ENCODE data around the gene ARL2. TPM values are rescaled to one million over a fixed set of nuclear protein-coding genes. Genes with fewer than 3 reads are reported as not detected.
"Not testable (repeated sequence)": the region's sequence is repeated elsewhere in the genome, so short reads cannot be mapped to it uniquely, and the experiment has no call there.

The ARL2 gene
- total RNA-seq, 4 donors from 2014 or later = 150 to 268 (median 170) TPM

DNA sequence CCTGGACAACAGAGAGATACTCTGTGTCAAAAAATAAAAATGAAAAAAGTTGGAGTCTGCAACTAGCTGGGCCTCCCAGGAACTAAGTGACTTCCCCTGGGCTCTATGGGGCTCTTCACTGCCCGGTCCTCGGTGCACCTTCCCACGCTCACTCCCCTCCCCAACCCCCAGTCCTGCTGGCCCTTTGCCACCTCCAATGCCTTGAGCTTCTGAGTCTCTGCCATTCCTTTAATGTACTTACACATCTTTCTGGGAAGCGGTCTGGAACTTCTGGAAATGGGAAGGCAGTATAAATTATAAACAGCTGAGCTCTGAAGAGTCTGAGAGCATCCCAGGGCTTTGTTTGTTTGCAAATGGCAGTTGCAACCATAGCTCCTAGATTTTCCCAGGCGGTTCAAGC, 11.3 kb upstream of the ARL2 start:
- no peak for DNase-seq
- no peak overlapping the region for H3K27ac ChIP-seq
- no peaks in the 10 kb centered on the region for H3K9me3 ChIP-seq
- intact Hi-C loops (cut with DNase I; ENCODE audit: low total_unique reads) = no loop called here
- no peak for ATAC-seq
- H3K27me3 ChIP-seq = no peaks in the 10 kb centered on the region
- no peaks in the 10 kb centered on the region for H3K4me1 ChIP-seq
- no peaks in the 10 kb centered on the region for H3K36me3 ChIP-seq
- no peak overlapping the region for H3K4me3 ChIP-seq
- TF ChIP-seq POLR2A (IDR thresholded peaks at IDR 0.05) = no peak
- TF ChIP-seq, protein P1, sequence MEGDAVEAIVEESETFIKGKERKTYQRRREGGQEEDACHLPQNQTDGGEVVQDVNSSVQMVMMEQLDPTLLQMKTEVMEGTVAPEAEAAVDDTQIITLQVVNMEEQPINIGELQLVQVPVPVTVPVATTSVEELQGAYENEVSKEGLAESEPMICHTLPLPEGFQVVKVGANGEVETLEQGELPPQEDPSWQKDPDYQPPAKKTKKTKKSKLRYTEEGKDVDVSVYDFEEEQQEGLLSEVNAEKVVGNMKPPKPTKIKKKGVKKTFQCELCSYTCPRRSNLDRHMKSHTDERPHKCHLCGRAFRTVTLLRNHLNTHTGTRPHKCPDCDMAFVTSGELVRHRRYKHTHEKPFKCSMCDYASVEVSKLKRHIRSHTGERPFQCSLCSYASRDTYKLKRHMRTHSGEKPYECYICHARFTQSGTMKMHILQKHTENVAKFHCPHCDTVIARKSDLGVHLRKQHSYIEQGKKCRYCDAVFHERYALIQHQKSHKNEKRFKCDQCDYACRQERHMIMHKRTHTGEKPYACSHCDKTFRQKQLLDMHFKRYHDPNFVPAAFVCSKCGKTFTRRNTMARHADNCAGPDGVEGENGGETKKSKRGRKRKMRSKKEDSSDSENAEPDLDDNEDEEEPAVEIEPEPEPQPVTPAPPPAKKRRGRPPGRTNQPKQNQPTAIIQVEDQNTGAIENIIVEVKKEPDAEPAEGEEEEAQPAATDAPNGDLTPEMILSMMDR (IDR thresholded peaks at IDR 0.05 in 4 of 5, conservative IDR thresholded peaks at IDR 0.05 in 1 of 5) = no peak
- in situ Hi-C loops (cut with MboI; ENCODE audit: low sequenced_read_pairs in 4 of 4) = no loop called here

DNA sequence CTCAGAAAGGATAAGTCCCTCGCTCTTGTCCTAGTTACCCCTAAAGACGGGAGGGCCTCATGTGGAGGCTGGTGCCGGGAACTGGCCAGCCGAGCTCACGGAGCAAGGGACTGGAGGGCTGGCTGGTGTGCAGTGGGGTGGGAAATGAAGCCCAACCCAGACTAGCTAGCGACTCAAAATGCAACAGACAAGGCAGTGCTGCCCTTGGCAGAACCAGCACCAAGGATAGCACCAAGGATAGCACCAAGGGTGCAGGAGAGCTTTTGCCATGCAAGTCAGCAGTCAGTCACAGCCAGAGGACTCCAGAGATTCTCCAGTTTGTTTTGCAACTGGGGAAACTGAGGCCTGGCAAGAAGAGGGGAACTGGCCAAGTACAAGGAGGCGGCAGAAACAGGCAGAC, 10.7 kb upstream of the ARL2 start:
- no peaks in the 10 kb centered on the region for H3K4me1 ChIP-seq
- intact Hi-C loops (cut with DNase I; ENCODE audit: low total_unique reads) = no loop called here
- no peaks in the 10 kb centered on the region for H3K27me3 ChIP-seq
- in situ Hi-C loops (cut with MboI; ENCODE audit: low sequenced_read_pairs in 4 of 4) = no loop called here
- no peak for TF ChIP-seq POLR2A (IDR thresholded peaks at IDR 0.05)
- TF ChIP-seq, protein P1 (IDR thresholded peaks at IDR 0.05 in 4 of 5, conservative IDR thresholded peaks at IDR 0.05 in 1 of 5) = no peak
- DNase-seq = no peak
- ATAC-seq = no peak
- no peak overlapping the region for H3K27ac ChIP-seq
- no peak overlapping the region for H3K4me3 ChIP-seq
- H3K36me3 ChIP-seq = no peaks in the 10 kb centered on the region
- no peaks in the 10 kb centered on the region for H3K9me3 ChIP-seq

DNA sequence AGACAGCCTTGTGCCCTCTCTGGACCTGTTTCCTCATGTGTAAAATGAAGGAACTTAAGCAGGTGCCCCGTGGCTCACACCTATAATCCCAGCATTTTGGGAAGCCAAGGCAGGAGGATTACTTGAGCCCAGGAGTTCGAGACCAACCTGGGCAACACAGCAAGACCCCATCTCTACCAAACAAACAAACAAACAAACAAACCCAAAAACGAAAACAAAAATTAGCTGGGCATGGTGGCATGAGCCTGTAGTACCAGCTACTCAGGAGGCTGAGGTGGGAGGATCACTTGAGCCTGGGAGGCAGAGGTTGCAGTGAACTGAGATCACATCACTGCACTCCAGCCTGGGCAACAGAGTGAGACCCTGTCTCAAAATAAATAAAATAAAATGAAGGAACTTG, 10.0 kb upstream of the ARL2 start:
- H3K4me3 ChIP-seq; ATAC-seq; H3K36me3 ChIP-seq; H3K4me1 ChIP-seq; H3K27ac ChIP-seq; intact Hi-C loops (cut with DNase I; ENCODE audit: low total_unique reads); in situ Hi-C loops (cut with MboI; ENCODE audit: low sequenced_read_pairs in 4 of 4); DNase-seq; H3K27me3 ChIP-seq; H3K9me3 ChIP-seq: not testable (repeated sequence)

DNA sequence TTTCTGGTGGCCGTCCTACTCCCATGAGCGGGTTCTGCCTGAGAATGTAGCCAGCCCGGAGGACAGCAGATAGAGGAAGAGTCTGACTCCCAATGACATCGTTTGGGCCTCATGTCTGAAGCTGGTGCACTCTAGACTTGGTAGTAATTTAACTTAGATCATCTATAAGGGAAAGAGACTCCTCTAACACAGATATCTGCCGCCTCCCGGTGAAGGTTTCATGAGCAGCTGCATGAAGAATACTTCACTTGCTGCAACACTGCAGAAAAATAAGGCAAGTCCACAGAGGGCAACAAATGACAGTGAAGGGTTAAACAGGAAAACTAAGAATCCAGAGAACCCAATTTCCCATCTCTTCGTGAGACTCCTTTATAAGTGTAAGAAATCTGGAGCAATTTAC, 5.9 kb upstream of the ARL2 start:
- intact Hi-C loops (cut with DNase I; ENCODE audit: low total_unique reads) = no loop called here
- no peak for DNase-seq
- H3K27ac ChIP-seq = no peak overlapping the region
- no peaks in the 10 kb centered on the region for H3K27me3 ChIP-seq
- H3K36me3 ChIP-seq = no peaks in the 10 kb centered on the region
- no peaks in the 10 kb centered on the region for H3K9me3 ChIP-seq
- no peaks in the 10 kb centered on the region for H3K4me1 ChIP-seq
- TF ChIP-seq, protein P1 (IDR thresholded peaks at IDR 0.05 in 4 of 5, conservative IDR thresholded peaks at IDR 0.05 in 1 of 5) = no peak
- no peak for TF ChIP-seq POLR2A (IDR thresholded peaks at IDR 0.05)
- ATAC-seq = no peak
- in situ Hi-C loops (cut with MboI; ENCODE audit: low sequenced_read_pairs in 4 of 4) = no loop called here
- no peak overlapping the region for H3K4me3 ChIP-seq

DNA sequence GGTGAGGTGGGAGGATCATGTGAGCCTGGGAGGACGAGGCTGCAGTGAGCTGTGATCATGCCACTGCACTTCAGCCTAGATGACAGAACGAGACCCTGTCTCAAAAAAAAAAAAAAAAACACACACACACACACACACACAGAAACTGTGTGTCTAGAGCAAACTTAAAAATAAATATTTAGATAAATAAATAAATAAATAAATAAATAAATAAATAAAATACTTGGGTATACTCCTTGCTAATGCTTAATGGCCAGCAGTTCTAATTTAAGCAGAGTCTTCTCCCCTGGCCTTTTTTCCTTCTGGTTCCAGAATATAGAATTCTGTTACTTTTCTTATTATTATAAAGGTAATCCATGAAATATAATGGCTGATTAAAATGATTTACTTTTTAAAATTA, 5.1 kb upstream of the ARL2 start:
- Histone ChIP-seq H3K27me3 (no peaks in the 10 kb centered on the region), H3K4me1 (peaks cover 3 to 4% of the 10 kb centered on the region in 2 donors), H3K36me3 (no peaks in the 10 kb centered on the region), H3K27ac (no peak overlapping the region), H3K9me3 (no peaks in the 10 kb centered on the region), H3K4me3 (no peak overlapping the region)
- in situ Hi-C loops (cut with MboI; ENCODE audit: low sequenced_read_pairs in 4 of 4) = no loop called here
- TF ChIP-seq, protein P1 (IDR thresholded peaks at IDR 0.05 in 4 of 5, conservative IDR thresholded peaks at IDR 0.05 in 1 of 5) = no peak
- no peak for TF ChIP-seq POLR2A (IDR thresholded peaks at IDR 0.05)
- intact Hi-C loops (cut with DNase I; ENCODE audit: low total_unique reads) = no loop called here
- DNase-seq (no peak), ATAC-seq (no peak)
